DOHH2 (cell line): Measurements from ENCODE around the gene SOX18.

ENCODE experiments used
- EZH2phosphoT487 ChIP-seq: fragments of 200-600 bp; sonication (generic); IDR thresholded peaks from 2 replicates; pipeline ENCODE4 v1.6.1; 2017; ENCODE audit warnings: borderline replicate concordance, mild to moderate bottlenecking, antibody characterized with exemption, low read length, moderate library complexity, mixed read lengths
- TF ChIP-seq, protein P1 (sequence below): fragments of 200-600 bp; sonication (generic); IDR thresholded peaks from one replicate; pipeline ENCODE4 v1.5.1; 2014; ENCODE audit warnings: antibody characterized with exemption, mild to moderate bottlenecking, low read depth, low read length; ENCODE audit not compliant: poor library complexity, severe bottlenecking

DNA sequence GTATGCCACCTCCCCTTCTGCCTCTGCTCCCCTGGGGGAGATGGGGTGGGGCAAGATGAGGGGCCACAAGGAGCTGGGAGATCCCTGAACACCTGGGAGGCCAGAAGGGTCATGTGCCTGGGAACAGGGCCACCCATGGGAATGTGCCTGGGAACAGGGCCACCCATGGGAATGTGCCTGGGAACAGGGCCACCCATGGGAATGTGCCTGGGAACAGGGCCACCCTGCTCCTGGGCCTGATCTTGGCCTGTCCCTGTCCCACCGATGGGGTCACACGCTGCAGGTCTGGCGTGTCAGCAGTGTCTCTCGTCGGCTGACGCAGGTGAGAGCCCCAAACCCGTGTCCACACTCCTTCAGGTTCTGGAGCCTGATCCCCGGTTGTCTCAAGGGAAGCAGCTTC is 25.5 kb upstream of the SOX18 start:
- TF ChIP-seq, protein P1, sequence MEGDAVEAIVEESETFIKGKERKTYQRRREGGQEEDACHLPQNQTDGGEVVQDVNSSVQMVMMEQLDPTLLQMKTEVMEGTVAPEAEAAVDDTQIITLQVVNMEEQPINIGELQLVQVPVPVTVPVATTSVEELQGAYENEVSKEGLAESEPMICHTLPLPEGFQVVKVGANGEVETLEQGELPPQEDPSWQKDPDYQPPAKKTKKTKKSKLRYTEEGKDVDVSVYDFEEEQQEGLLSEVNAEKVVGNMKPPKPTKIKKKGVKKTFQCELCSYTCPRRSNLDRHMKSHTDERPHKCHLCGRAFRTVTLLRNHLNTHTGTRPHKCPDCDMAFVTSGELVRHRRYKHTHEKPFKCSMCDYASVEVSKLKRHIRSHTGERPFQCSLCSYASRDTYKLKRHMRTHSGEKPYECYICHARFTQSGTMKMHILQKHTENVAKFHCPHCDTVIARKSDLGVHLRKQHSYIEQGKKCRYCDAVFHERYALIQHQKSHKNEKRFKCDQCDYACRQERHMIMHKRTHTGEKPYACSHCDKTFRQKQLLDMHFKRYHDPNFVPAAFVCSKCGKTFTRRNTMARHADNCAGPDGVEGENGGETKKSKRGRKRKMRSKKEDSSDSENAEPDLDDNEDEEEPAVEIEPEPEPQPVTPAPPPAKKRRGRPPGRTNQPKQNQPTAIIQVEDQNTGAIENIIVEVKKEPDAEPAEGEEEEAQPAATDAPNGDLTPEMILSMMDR: no peak
- TF ChIP-seq EZH2phosphoT487: no peak
